SU-DHL-6 (cell line): ENCODE measurements around the gene ANXA6.

Source experiments
- H2AFZ ChIP-seq: fragments of 200-600 bp; sonication (generic); 2 replicates; pipeline ENCODE4 v1.6.1; 2014; ENCODE audit warnings: low read depth, mild to moderate bottlenecking, moderate library complexity, mixed read lengths, antibody characterized with exemption, low read length; ENCODE audit not compliant: severe bottlenecking
- H3F3A ChIP-seq: fragments of 200-600 bp; shearing (Covaris generic); 2 replicates; pipeline ENCODE4 v1.6.0; 2016; ENCODE audit warnings: antibody characterized with exemption, mild to moderate bottlenecking; ENCODE audit not compliant: insufficient read depth
- H3K27ac ChIP-seq: fragments of 200-600 bp; sonication (generic); 2 replicates; pipeline ENCODE4 v1.5.1; 2016; ENCODE audit warnings: low read depth, mild to moderate bottlenecking, low read length, moderate library complexity, mixed read lengths
- H3K27me3 ChIP-seq: fragments of 200-600 bp; sonication (generic), shearing (Covaris generic); 2 replicates; pipeline ENCODE4 v1.6.0; 2014; ENCODE audit warnings: mild to moderate bottlenecking, low read length
- H3K36me3 ChIP-seq: fragments of 200-600 bp; sonication (generic); 2 replicates; pipeline ENCODE4 v1.6.1; 2014; ENCODE audit warnings: mild to moderate bottlenecking, low read length, mixed read lengths
- H3K4me2 ChIP-seq: fragments of 300-600, 200-600 bp; shearing (Covaris generic), sonication (generic); 2 replicates; pipeline ENCODE4 v1.6.0; 2014; ENCODE audit warnings: low read length, low read depth, mild to moderate bottlenecking; ENCODE audit not compliant: poor library complexity, severe bottlenecking
- H3K4me3 ChIP-seq: fragments of 200-600 bp; sonication (generic); 2 replicates; pipeline ENCODE4 v1.5.1; 2014; ENCODE audit warnings: antibody characterized with exemption, low read length, mild to moderate bottlenecking, mixed read lengths; ENCODE audit not compliant: insufficient read depth, poor library complexity, severe bottlenecking
- H3K79me2 ChIP-seq: fragments of 200-600 bp; sonication (generic); 2 replicates; pipeline ENCODE4 v1.6.1; 2014; ENCODE audit warnings: mild to moderate bottlenecking, low read length, moderate library complexity; ENCODE audit not compliant: insufficient read depth
- H3K9ac ChIP-seq: fragments of 200-600 bp; sonication (generic); 2 replicates; pipeline ENCODE4 v1.7.0; 2014; ENCODE audit warnings: mild to moderate bottlenecking, low read length
- H3K9me2 ChIP-seq: fragments of 200-600 bp; sonication (generic); replicated peaks from 2 replicates; pipeline ENCODE4 v1.6.1; 2014; ENCODE audit warnings: low read length; ENCODE audit not compliant: insufficient read depth
- H3K9me3 ChIP-seq: fragments of 200-600 bp; sonication (generic); 2 replicates; pipeline ENCODE4 v1.6.1; 2014; ENCODE audit warnings: low read length, mixed read lengths; ENCODE audit not compliant: insufficient read depth
- H4K20me1 ChIP-seq: fragments of 200-600 bp; sonication (generic); 2 replicates; pipeline ENCODE4 v1.6.1; 2014; ENCODE audit warnings: low read depth, mild to moderate bottlenecking, antibody characterized with exemption, low read length, moderate library complexity, mixed read lengths
- EZH2phosphoT487 ChIP-seq: fragments of 200-600 bp; sonication (generic), shearing (Covaris generic); conservative IDR thresholded peaks from 2 replicates; pipeline ENCODE4 v1.6.1; 2018; ENCODE audit warnings: mild to moderate bottlenecking, antibody characterized with exemption, low read length, moderate library complexity, mixed read lengths
- TF ChIP-seq, protein P1 (sequence below): fragments of 200-600 bp; sonication (generic); IDR thresholded peaks from one replicate; pipeline ENCODE4 v1.5.1; 2017; ENCODE audit warnings: antibody characterized with exemption, mild to moderate bottlenecking, low read length, moderate library complexity; ENCODE audit not compliant: insufficient read depth, poor library complexity, severe bottlenecking

The ANXA6 gene

GRCh38 chr5:151139646-151140045 lies 17.9 kb downstream of the ANXA6 start:
- H3F3A ChIP-seq, result no peaks in the 10 kb centered on the region

DNA sequence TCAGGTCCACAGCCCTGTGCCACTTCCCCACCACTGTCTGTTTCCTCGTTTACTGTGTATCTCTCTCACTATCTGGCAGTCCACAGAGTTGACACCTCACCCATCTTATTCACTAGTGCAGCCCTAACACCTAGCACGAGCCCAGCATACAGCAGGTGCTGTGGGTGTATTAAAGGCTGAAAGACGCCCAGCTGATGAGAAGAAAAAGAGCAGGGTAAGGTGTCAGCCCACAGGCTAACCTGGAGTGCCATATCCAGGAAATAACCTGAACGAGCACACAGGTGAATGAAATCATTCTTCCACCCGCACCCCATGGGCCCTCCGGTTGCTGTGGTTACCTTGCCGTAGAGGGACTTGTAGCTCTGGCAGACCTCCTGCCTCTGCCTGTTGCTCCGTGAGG lies 18.6 kb downstream of the ANXA6 start:
- Histone ChIP-seq H3K9me2 (no peaks in the 10 kb centered on the region), H3K27me3 (no peaks in the 10 kb centered on the region), H2AFZ (no peak overlapping the region), H3F3A (no peaks in the 10 kb centered on the region), H3K9ac (no peak overlapping the region), H3K36me3 (no peaks in the 10 kb centered on the region), H3K79me2 (no peaks in the 10 kb centered on the region), H3K4me3 (no peak overlapping the region), H4K20me1 (no peaks in the 10 kb centered on the region), H3K9me3 (no peaks in the 10 kb centered on the region), H3K4me2 (no peak overlapping the region), H3K27ac (no peak overlapping the region)
- no peak for TF ChIP-seq EZH2phosphoT487
- TF ChIP-seq, protein P1, sequence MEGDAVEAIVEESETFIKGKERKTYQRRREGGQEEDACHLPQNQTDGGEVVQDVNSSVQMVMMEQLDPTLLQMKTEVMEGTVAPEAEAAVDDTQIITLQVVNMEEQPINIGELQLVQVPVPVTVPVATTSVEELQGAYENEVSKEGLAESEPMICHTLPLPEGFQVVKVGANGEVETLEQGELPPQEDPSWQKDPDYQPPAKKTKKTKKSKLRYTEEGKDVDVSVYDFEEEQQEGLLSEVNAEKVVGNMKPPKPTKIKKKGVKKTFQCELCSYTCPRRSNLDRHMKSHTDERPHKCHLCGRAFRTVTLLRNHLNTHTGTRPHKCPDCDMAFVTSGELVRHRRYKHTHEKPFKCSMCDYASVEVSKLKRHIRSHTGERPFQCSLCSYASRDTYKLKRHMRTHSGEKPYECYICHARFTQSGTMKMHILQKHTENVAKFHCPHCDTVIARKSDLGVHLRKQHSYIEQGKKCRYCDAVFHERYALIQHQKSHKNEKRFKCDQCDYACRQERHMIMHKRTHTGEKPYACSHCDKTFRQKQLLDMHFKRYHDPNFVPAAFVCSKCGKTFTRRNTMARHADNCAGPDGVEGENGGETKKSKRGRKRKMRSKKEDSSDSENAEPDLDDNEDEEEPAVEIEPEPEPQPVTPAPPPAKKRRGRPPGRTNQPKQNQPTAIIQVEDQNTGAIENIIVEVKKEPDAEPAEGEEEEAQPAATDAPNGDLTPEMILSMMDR, result no peak

More at GRCh38 chr5:151139646-151140045, 17.9 kb downstream of the ANXA6 start:
- Histone ChIP-seq H2AFZ (no peak overlapping the region), H3K79me2 (no peaks in the 10 kb centered on the region), H3K4me2 (no peak overlapping the region), H3K27me3 (no peaks in the 10 kb centered on the region), H3K9me2 (no peaks in the 10 kb centered on the region), H3K36me3 (no peaks in the 10 kb centered on the region), H3K9me3 (no peaks in the 10 kb centered on the region), H3K4me3 (no peak overlapping the region), H4K20me1 (no peaks in the 10 kb centered on the region), H3K9ac (no peak overlapping the region), H3K27ac (no peak overlapping the region)
- TF ChIP-seq, protein P1, result no peak
- no peak for TF ChIP-seq EZH2phosphoT487

GRCh38 chr5:151138114-151138513 lies 19.5 kb downstream of the ANXA6 start:
- no peak overlapping the region for H3K4me3 ChIP-seq
- H3F3A ChIP-seq, result no peaks in the 10 kb centered on the region
- no peaks in the 10 kb centered on the region for H3K79me2 ChIP-seq
- H2AFZ ChIP-seq, result no peak overlapping the region
- no peaks in the 10 kb centered on the region for H3K36me3 ChIP-seq
- no peaks in the 10 kb centered on the region for H3K27me3 ChIP-seq
- no peaks in the 10 kb centered on the region for H3K9me2 ChIP-seq
- TF ChIP-seq, protein P1, result no peak
- no peak for TF ChIP-seq EZH2phosphoT487
- no peak overlapping the region for H3K9ac ChIP-seq
- no peak overlapping the region for H3K4me2 ChIP-seq
- H3K27ac ChIP-seq, result no peak overlapping the region
- no peaks in the 10 kb centered on the region for H3K9me3 ChIP-seq
- H4K20me1 ChIP-seq, result no peaks in the 10 kb centered on the region
